ENCODE results near the gene GRM1. TPM values are rescaled to one million over a fixed set of nuclear protein-coding genes. Genes with fewer than 3 reads are reported as not detected.

The GRM1 gene
- total RNA-seq, 1 donor from 2014 or later = not detected

DNA sequence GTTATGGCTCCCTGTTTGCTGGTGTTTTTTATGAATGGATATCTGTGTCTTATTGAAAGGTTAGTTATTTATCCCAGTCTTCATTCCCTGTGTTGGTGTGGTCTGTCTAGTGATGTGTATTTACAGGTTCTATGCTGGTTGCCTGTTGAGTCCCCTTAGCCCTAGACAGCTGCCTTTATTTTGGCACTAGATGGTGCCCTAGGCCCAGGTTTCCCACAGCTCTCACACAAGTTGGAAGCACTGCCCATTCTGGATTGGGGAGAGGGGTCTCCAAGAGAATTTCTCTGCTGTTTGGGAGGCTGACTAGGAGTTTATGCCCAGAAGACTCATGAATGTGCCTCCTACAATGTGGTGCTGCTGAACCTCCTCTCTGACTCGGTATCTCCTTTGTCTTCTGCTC, 12.4 kb downstream of the GRM1 start:
- Mint-ChIP-seq H3K9me3 (peaks cover 27% of the 10 kb centered on the region), H3K36me3 (ENCODE audit: low read depth) (no peaks in the 10 kb centered on the region)

DNA sequence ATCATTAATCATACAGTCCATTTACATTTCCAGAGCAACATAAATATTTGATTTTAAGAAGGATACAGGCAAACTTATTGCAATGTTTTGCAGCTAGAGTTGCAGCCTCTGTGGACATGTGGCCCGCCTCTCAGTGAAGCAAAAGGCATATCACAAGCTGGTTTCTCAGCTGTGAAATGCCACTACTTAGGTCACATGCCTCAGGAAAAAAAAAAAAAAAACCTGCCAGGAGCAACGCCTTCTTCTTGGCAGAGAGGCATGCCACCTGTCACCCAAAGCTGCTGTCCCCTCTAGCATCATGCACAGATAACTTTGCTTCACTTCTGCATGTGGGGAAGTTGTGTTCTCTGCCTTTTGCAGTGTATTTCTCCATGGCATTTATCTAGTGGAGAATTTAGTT, 18.5 kb downstream of the GRM1 start:
- intact Hi-C loops (cut with micrococcal nuclease) = no loop called here
- no peak for ATAC-seq (ENCODE audit: low read depth)
- Mint-ChIP-seq H3K27me3 (peaks cover 6% of the 10 kb centered on the region), H3K27ac (no peak overlapping the region), H3K4me3 (no peak overlapping the region), H3K9me3 (peaks cover 3% of the 10 kb centered on the region), H3K4me1 (no peaks in the 10 kb centered on the region), H3K36me3 (ENCODE audit: low read depth) (no peaks in the 10 kb centered on the region)
- no peak for DNase-seq
- POLR2A ChIA-PET = no interaction called here
- CTCF ChIA-PET = no interaction called here
- TF ChIP-seq, protein P1, sequence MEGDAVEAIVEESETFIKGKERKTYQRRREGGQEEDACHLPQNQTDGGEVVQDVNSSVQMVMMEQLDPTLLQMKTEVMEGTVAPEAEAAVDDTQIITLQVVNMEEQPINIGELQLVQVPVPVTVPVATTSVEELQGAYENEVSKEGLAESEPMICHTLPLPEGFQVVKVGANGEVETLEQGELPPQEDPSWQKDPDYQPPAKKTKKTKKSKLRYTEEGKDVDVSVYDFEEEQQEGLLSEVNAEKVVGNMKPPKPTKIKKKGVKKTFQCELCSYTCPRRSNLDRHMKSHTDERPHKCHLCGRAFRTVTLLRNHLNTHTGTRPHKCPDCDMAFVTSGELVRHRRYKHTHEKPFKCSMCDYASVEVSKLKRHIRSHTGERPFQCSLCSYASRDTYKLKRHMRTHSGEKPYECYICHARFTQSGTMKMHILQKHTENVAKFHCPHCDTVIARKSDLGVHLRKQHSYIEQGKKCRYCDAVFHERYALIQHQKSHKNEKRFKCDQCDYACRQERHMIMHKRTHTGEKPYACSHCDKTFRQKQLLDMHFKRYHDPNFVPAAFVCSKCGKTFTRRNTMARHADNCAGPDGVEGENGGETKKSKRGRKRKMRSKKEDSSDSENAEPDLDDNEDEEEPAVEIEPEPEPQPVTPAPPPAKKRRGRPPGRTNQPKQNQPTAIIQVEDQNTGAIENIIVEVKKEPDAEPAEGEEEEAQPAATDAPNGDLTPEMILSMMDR (IDR thresholded peaks at IDR 0.05) = no peak

More for the DNA sequence above, 12.4 kb downstream of the GRM1 start:
- H3K27me3 Mint-ChIP-seq = no peaks in the 10 kb centered on the region
- TF ChIP-seq, protein P1 (IDR thresholded peaks at IDR 0.05) = no peak
- H3K4me3 Mint-ChIP-seq = no peak overlapping the region
- intact Hi-C loops (cut with micrococcal nuclease) = no loop called here
- no peaks in the 10 kb centered on the region for H3K4me1 Mint-ChIP-seq
- ATAC-seq (ENCODE audit: low read depth) (no peak), DNase-seq (no peak)
- ChIA-PET CTCF (no interaction called here), POLR2A (no interaction called here)
- no peak overlapping the region for H3K27ac Mint-ChIP-seq

DNA sequence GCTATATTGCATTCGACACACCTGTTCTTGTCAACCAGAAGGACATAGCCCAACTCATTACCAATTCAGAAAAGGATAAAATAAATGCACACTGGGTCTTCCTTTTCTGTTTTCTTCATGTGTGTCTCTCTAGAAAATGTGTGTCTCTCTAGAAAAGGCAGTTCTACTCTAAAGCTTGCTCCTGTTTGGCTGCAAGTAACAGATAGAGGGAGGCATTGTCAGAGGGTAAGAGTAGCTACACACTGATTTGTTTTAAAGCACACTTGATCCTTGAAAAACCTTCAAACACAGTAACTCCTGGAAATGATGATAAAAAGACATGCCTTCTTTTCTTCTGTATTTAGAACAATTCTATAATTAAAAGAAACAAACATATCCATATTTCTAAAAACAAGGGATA, 21.3 kb downstream of the GRM1 start:
- Mint-ChIP-seq H3K36me3 (ENCODE audit: low read depth) (no peaks in the 10 kb centered on the region), H3K9me3 (peaks cover 3% of the 10 kb centered on the region), H3K27me3 (peaks cover 6% of the 10 kb centered on the region), H3K4me1 (no peaks in the 10 kb centered on the region), H3K27ac (no peak overlapping the region), H3K4me3 (no peak overlapping the region)
- ChIA-PET CTCF (no interaction called here), POLR2A (no interaction called here)
- no peak for ATAC-seq (ENCODE audit: low read depth)
- TF ChIP-seq, protein P1 (IDR thresholded peaks at IDR 0.05) = no peak
- no peak for DNase-seq
- intact Hi-C loops (cut with micrococcal nuclease) = no loop called here

DNA sequence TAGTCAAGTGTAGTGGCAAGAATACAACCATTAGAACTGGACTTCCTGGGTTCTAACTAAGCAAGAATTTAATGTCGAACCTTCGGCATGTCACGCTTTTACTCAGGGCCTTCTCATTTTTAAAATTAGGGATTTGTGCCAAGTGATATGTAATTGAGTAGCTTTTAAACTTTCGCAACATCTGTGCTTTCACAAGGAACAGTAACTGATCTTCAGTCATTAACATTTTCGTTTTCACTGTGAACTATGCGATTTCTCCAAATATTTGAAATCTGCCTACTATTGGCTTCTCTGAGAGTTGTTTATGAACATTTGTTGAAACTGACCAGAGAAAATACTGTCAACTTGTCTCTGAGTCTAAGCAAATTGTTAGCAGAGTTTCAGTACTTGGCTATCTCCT, 27.6 kb downstream of the GRM1 start:
- ATAC-seq (ENCODE audit: low read depth) (no peak), DNase-seq (no peak)
- no peak overlapping the region for H3K4me3 Mint-ChIP-seq
- no peak overlapping the region for H3K27ac Mint-ChIP-seq
- POLR2A ChIA-PET = no interaction called here
- intact Hi-C loops (cut with micrococcal nuclease) = no loop called here
- TF ChIP-seq, protein P1 (IDR thresholded peaks at IDR 0.05) = no peak
- H3K4me1 Mint-ChIP-seq = no peaks in the 10 kb centered on the region
- H3K36me3 Mint-ChIP-seq (ENCODE audit: low read depth) = no peaks in the 10 kb centered on the region
- peaks cover 2% of the 10 kb centered on the region for H3K27me3 Mint-ChIP-seq
- CTCF ChIA-PET = no interaction called here
- H3K9me3 Mint-ChIP-seq = peaks cover 10% of the 10 kb centered on the region

DNA sequence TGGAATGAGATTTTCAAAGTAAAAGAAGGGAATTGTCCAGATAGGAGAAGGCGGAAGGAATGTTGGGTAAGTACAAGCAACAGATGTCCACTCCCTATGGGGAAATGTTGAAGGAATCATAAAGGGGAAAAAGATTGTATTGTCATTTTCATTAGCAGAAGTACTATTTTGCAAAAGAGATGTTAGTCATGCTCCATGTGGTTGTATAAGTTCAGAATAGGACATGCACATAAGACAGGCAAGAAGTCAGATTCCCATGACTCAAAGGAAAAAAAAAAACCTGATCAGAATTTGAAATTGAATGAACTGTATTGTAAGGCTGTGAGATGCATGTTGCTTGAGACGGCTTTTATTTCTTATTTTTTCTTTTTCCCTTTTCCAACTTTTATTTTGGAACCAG, 36.8 kb downstream of the GRM1 start:
- Mint-ChIP-seq H3K27me3 (no peaks in the 10 kb centered on the region), H3K36me3 (ENCODE audit: low read depth) (no peaks in the 10 kb centered on the region), H3K4me3 (no peak overlapping the region), H3K27ac (no peak overlapping the region), H3K9me3 (peaks cover 5% of the 10 kb centered on the region), H3K4me1 (no peaks in the 10 kb centered on the region)
- ChIA-PET POLR2A (no interaction called here), CTCF (no interaction called here)
- intact Hi-C loops (cut with micrococcal nuclease) = no loop called here
- TF ChIP-seq, protein P1 (IDR thresholded peaks at IDR 0.05) = no peak
- ATAC-seq (ENCODE audit: low read depth) = no peak
- no peak for DNase-seq
